Kidney (tissue), 14 donors: ENCODE measurements around the gene SEPTIN10. TPM values are rescaled to one million over a fixed set of nuclear protein-coding genes. Genes with fewer than 3 reads are reported as not detected.

ENCODE experiments used
- DNase-seq, 5 donors: peaks; one replicate each; pipeline ENCODE4 v3.0.0-alpha.2; 2013 to 2020
- FAIRE-seq: peaks from 2 replicates; lab custom pipeline; 2012; peaks lifted over from hg19 to GRCh38; lab: Jason Lieb, UNC
- H3K27ac ChIP-seq, 2 donors: one replicate each; pipeline ENCODE4 v1.7.0; 2013; ENCODE audit warnings: low read depth in 2 of 2, low read length in 2 of 2, inconsistent platforms in 1 of 2
- H3K27me3 ChIP-seq: one replicate; pipeline ENCODE4 v1.7.1; 2013; ENCODE audit warnings: low read length, inconsistent platforms; ENCODE audit not compliant: control insufficient read depth, insufficient read depth
- H3K36me3 ChIP-seq, 3 donors: one replicate each; pipeline versions ENCODE4 v1.7.0 to v1.7.1; 2013; ENCODE audit warnings: low read length in 3 of 3, control low read depth in 1 of 3, inconsistent platforms in 1 of 3; ENCODE audit not compliant: insufficient read depth in 3 of 3, control insufficient read depth in 2 of 3
- H3K4me1 ChIP-seq, 3 donors: one replicate each; pipeline versions ENCODE4 v1.7.0 to v1.7.1; 2013; ENCODE audit warnings: low read length in 3 of 3, inconsistent platforms in 1 of 3, low read depth in 1 of 3; ENCODE audit not compliant: control insufficient read depth in 2 of 3, insufficient read depth in 2 of 3
- H3K4me3 ChIP-seq, 3 donors: one replicate each; pipeline versions ENCODE4 v1.7.0 to v1.8.1; 2013; ENCODE audit warnings: low read length in 3 of 3, control low read depth in 1 of 3, inconsistent platforms in 1 of 3
- H3K9ac ChIP-seq, 3 donors: one replicate each; pipeline versions ENCODE4 v1.7.0 to v1.7.1; 2013; ENCODE audit warnings: low read length in 3 of 3, control low read depth in 1 of 3, inconsistent platforms in 1 of 3
- H3K9me3 ChIP-seq, 3 donors: one replicate each; pipeline versions ENCODE4 v1.7.0 to v1.7.1; 2013; ENCODE audit warnings: low read length in 3 of 3, control low read depth in 1 of 3, inconsistent platforms in 1 of 3; ENCODE audit not compliant: control insufficient read depth in 2 of 3, insufficient read depth in 1 of 3
- intact Hi-C: fragments of 100-400 bp; cut with DNase I; formaldehyde crosslinking; loops from one replicate; pipeline ENCODE4 v1.11.1; 2022
- polyA plus RNA-seq: library from polyadenylated mRNA; stranded (reverse); fragments of 350-450 nt; fragmentation: Illumina TruSeq; extraction: RNeasy Lipid Tissue Mini Kit (QIAGEN cat#74804); gene quantifications from one replicate; pipeline ENCODE4 v1.2.3, GENCODE V29; 2014; ENCODE audit warnings: low read depth, low replicate concordance; ENCODE audit not compliant: insufficient read depth
- total RNA-seq: library from RNA; stranded (reverse); fragmentation: NEBNext Ultra II Directional; extraction: Animal tissue kit (Norgen Biotek cat#: 25700); gene quantifications from one replicate; pipeline ENCODE4 v1.2.1, GENCODE V29; 2021
- TF ChIP-seq, protein P1 (sequence below): IDR thresholded peaks from 3 replicates; pipeline ENCODE4 v1.5.1; 2012; ENCODE audit warnings: mild to moderate bottlenecking, moderate library complexity, borderline replicate concordance; ENCODE audit not compliant: insufficient read depth; ENCODE audit errors: extremely low read depth
- donor health status: control.
- donor health status: control.
- donor health status: control.
- donor health status: control.
- donor health status: control.
- donor health status: DM: yes; HTN: yes; CAD: no.
- donor health status: Normal renal cell carcinoma (clear cell type).

The SEPTIN10 gene
- total and polyA plus RNA-seq, 2 donors from 2014 or later, result 20.8 to 80.7 TPM

DNA sequence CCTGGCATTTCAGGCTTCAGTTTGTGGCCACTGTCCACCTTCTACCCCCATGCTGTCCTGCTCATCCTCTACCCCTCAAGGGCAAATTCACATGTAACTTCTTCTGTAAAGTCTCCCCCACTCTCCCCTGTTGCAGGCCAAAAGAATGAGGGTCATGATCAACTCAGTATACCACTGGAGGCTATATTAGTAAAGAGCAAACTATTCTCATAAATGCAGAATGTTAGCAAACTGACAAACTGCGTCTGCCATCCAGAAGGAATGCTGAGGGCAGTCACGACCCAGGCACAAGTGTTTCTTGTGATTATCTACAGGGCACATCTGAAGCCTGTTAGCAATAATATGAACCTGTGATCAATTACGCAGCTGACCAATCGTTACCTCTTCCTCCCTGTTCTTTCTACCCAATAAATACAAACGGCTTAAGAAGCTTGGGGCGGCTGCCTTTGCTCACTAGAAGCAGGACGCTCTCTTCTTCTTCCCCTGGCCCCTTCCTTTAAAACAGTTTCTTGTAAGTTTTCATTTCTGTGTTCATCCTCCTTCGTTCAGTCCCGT is 58.3 kb downstream of the SEPTIN10 start:
- Histone ChIP-seq H3K27me3 (no peaks in the 10 kb centered on the region), H3K4me1 (peaks cover 0 to 9% (median 0%) of the 10 kb centered on the region in 3 donors), H3K9me3 (no peaks in the 10 kb centered on the region), H3K27ac (no peak overlapping the region), H3K9ac (no peak overlapping the region), H3K36me3 (peaks cover 2 to 5% (median 3%) of the 10 kb centered on the region in 3 donors), H3K4me3 (no peak overlapping the region)
- no peak for FAIRE-seq
- intact Hi-C loops, result no loop called here
- TF ChIP-seq, protein P1, sequence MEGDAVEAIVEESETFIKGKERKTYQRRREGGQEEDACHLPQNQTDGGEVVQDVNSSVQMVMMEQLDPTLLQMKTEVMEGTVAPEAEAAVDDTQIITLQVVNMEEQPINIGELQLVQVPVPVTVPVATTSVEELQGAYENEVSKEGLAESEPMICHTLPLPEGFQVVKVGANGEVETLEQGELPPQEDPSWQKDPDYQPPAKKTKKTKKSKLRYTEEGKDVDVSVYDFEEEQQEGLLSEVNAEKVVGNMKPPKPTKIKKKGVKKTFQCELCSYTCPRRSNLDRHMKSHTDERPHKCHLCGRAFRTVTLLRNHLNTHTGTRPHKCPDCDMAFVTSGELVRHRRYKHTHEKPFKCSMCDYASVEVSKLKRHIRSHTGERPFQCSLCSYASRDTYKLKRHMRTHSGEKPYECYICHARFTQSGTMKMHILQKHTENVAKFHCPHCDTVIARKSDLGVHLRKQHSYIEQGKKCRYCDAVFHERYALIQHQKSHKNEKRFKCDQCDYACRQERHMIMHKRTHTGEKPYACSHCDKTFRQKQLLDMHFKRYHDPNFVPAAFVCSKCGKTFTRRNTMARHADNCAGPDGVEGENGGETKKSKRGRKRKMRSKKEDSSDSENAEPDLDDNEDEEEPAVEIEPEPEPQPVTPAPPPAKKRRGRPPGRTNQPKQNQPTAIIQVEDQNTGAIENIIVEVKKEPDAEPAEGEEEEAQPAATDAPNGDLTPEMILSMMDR, result no peak
- DNase-seq, result no peak

DNA sequence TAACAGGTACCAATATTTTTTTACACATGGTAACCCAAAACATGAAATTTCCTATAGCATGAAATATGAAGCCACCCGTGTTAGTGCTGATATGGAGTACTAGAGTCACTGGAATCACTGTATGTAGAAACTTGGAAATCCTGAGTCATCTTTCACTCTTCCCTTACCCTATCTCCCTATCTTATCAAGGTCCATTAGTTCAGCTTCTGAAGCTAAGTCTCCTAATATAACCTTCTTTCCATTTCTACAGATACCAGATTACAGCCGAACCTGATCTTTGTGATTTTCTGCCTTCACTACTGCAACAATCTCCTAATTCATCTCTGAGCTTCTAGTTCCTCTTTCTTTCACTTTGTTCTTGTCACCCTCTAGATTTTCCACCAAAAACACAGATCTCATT is 59.0 kb downstream of the SEPTIN10 start:
- DNase-seq, result no peak
- Histone ChIP-seq H3K27ac (no peak overlapping the region), H3K9ac (no peak overlapping the region), H3K4me1 (peaks cover 0 to 9% (median 0%) of the 10 kb centered on the region in 3 donors), H3K27me3 (no peaks in the 10 kb centered on the region), H3K9me3 (no peaks in the 10 kb centered on the region), H3K36me3 (peaks cover 2 to 5% (median 3%) of the 10 kb centered on the region in 3 donors), H3K4me3 (no peak overlapping the region)
- TF ChIP-seq, protein P1, result no peak
- no peak for FAIRE-seq
- intact Hi-C loops, result no loop called here

DNA sequence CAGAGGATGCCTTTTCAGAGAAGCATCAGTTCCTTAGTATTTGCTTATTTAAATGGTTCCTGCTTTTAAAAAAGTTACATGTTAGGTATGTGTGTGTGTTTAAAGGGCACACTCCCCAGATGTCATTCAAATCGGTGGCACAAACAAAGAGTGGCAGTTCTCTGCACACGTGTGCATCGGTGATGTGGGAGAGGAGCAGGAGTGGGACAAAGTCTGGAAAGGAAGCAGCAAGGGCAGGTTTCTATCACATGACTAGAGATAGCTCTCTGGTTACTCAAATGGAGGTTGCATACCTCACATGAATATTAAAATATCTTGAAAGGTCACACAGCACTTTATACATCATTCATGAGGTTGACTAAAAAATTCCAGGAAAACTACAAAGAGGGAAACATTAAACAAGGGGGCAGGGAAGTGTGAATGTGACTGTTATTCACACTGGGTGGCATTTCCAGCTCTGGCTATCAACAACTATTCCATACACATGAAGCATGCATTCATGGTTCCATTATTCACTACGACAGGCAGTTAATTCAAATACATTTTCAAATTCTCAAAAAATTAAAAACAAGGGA is 64.7 kb downstream of the SEPTIN10 start:
- intact Hi-C loops, result no loop called here
- H3K27me3 ChIP-seq, result no peaks in the 10 kb centered on the region
- no peak overlapping the region for H3K9ac ChIP-seq
- H3K9me3 ChIP-seq, result no peaks in the 10 kb centered on the region
- peaks cover 0 to 5% (median 4%) of the 10 kb centered on the region in 3 donors for H3K36me3 ChIP-seq
- DNase-seq (peak in 1 of 5 donors; percentile 13), FAIRE-seq (peak; percentile 68)
- H3K4me3 ChIP-seq, result no peak overlapping the region
- H3K27ac ChIP-seq, result peak overlapping the region in 1 of 2 donors; percentile 48
- TF ChIP-seq, protein P1, result no peak
- H3K4me1 ChIP-seq, result no peaks in the 10 kb centered on the region

DNA sequence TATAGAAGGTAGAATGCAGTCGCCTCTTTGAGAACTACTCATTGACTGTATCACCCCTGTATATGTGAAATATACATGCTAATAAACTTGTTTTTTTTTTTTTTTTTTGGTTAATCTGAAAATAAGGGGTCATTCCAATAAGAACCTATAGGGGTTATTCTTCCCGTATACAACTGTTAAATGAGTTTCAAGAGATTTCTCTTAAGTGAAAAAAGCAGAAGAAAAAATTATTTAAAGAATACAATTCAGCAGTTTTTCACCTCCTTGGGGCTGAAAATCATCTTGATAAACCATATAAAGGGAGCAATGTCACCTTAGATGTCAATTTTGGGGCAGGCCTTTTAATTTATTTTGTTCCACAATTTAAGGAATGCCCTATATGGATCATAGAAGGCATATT is 66.5 kb downstream of the SEPTIN10 start:
- FAIRE-seq, result no peak
- H3K4me3 ChIP-seq, result no peak overlapping the region
- intact Hi-C loops, result no loop called here

More for the DNA sequence above, 66.5 kb downstream of the SEPTIN10 start:
- no peaks in the 10 kb centered on the region for H3K4me1 ChIP-seq
- H3K9ac ChIP-seq, result no peak overlapping the region
- H3K9me3 ChIP-seq, result no peaks in the 10 kb centered on the region
- H3K27ac ChIP-seq, result no peak overlapping the region
- no peak for DNase-seq
- peaks cover 0 to 4% (median 1%) of the 10 kb centered on the region in 3 donors for H3K36me3 ChIP-seq
- TF ChIP-seq, protein P1, result no peak
- H3K27me3 ChIP-seq, result no peaks in the 10 kb centered on the region
